GM23338 (cell line): Measurements from ENCODE around the gene UGT1A3. TPM values are rescaled to one million over a fixed set of nuclear protein-coding genes. Genes with fewer than 3 reads are reported as not detected.

Experiments
- ATAC-seq: fragments of 200-7000 bp; cut with Tn5 transposase; 3 replicates; pipeline ENCODE4 v1.9.1; 2020
- DNase-seq: peaks from one replicate; pipeline ENCODE4 v3.0.0-alpha.2; 2015; ENCODE audit warnings: low spot score
- H2AFZ ChIP-seq: fragments of 200-600 bp; sonication (generic); 2 replicates; pipeline ENCODE4 v1.8.0; 2016; ENCODE audit warnings: antibody characterized with exemption, mild to moderate bottlenecking, moderate library complexity
- H3F3A ChIP-seq: fragments of 200-600 bp; sonication (generic); replicated peaks from 2 replicates; pipeline ENCODE4 v1.8.0; 2017; ENCODE audit warnings: antibody characterized with exemption, mixed run types, low read depth
- H3K27ac ChIP-seq: fragments of 200-600 bp; sonication (generic); 2 replicates; pipeline ENCODE4 v1.6.1; 2016; ENCODE audit warnings: low read depth
- H3K27me3 ChIP-seq: fragments of 200-600 bp; sonication (generic); 2 replicates; pipeline ENCODE4 v1.8.0; 2016; ENCODE audit warnings: mild to moderate bottlenecking, mixed run types, moderate library complexity; ENCODE audit not compliant: insufficient read depth
- H3K36me3 ChIP-seq: fragments of 200-600 bp; sonication (generic); 2 replicates; pipeline ENCODE4 v1.8.0; 2016; ENCODE audit warnings: mild to moderate bottlenecking; ENCODE audit not compliant: insufficient read depth
- H3K4me1 ChIP-seq: fragments of 200-600 bp; sonication (generic); 2 replicates; pipeline ENCODE4 v1.8.0; 2016; ENCODE audit warnings: mild to moderate bottlenecking, moderate library complexity; ENCODE audit not compliant: insufficient read depth
- H3K4me2 ChIP-seq: fragments of 200-600 bp; sonication (generic); 2 replicates; pipeline ENCODE4 v1.7.1; 2017; ENCODE audit warnings: mixed run types
- H3K4me3 ChIP-seq: fragments of 200-600 bp; sonication (generic); 2 replicates; pipeline ENCODE4 v1.6.1; 2016; ENCODE audit warnings: mixed run types
- H3K79me2 ChIP-seq: fragments of 200-600 bp; sonication (generic); replicated peaks from 2 replicates; pipeline ENCODE4 v1.8.0; 2017; ENCODE audit warnings: mild to moderate bottlenecking; ENCODE audit not compliant: insufficient read depth
- H3K9me2 ChIP-seq: fragments of 200-600 bp; sonication (generic); 2 replicates; pipeline ENCODE4 v1.8.0; 2017; ENCODE audit not compliant: insufficient read depth
- H4K20me1 ChIP-seq: fragments of 200-600 bp; sonication (generic); replicated peaks from 2 replicates; pipeline ENCODE4 v1.8.0; 2017; ENCODE audit warnings: mild to moderate bottlenecking; ENCODE audit not compliant: insufficient read depth
- H3K27ac Mint-ChIP-seq: 2 replicates; pipeline ENCODE4 v1.8.0; 2020; ENCODE audit warnings: inconsistent platforms, mild to moderate bottlenecking, moderate library complexity, mixed read lengths
- H3K27me3 Mint-ChIP-seq: 3 replicates; pipeline ENCODE4 v1.8.0; 2022; ENCODE audit warnings: low read depth, mild to moderate bottlenecking, moderate library complexity, mixed read lengths, inconsistent platforms; ENCODE audit not compliant: insufficient read depth, poor library complexity
- H3K36me3 Mint-ChIP-seq: 3 replicates; pipeline ENCODE4 v1.8.0; 2021; ENCODE audit warnings: low read depth, mild to moderate bottlenecking, inconsistent platforms, moderate library complexity, mixed read lengths
- H3K4me1 Mint-ChIP-seq: 3 replicates; pipeline ENCODE4 v1.8.0; 2020; ENCODE audit warnings: mild to moderate bottlenecking, inconsistent platforms, mixed read lengths
- H3K4me3 Mint-ChIP-seq: 3 replicates; pipeline ENCODE4 v1.8.0; 2021; ENCODE audit warnings: moderate library complexity, mild to moderate bottlenecking, inconsistent platforms, mixed read lengths
- H3K9me3 Mint-ChIP-seq: 3 replicates; pipeline ENCODE4 v1.8.0; 2020; ENCODE audit warnings: moderate library complexity, mild to moderate bottlenecking, inconsistent platforms, mixed read lengths
- CREB1 ChIP-seq: fragments of 250-450 bp; sonication (Bioruptor Pico); IDR thresholded peaks from 2 replicates; pipeline ENCODE4 v1.5.0; 2020; ENCODE audit warnings: low read depth, mild to moderate bottlenecking, moderate library complexity
- EZH2phosphoT487 ChIP-seq: fragments of 200-600 bp; sonication (generic); IDR thresholded peaks from one replicate; pipeline ENCODE4 v1.8.1; 2018; ENCODE audit warnings: antibody characterized with exemption; ENCODE audit not compliant: unreplicated experiment
- JUNB ChIP-seq: IDR thresholded peaks from one replicate; pipeline ENCODE4 v1.6.1; 2016; ENCODE audit warnings: antibody characterized with exemption; ENCODE audit not compliant: unreplicated experiment
- NANOG ChIP-seq: IDR thresholded peaks from 2 replicates; pipeline ENCODE4 v1.6.1; 2016; ENCODE audit warnings: antibody characterized with exemption, borderline replicate concordance
- POLR2AphosphoS5 ChIP-seq: IDR thresholded peaks from 2 replicates; pipeline ENCODE4 v1.6.1; 2016; ENCODE audit warnings: antibody characterized with exemption, low read depth
- STAT1 ChIP-seq: IDR thresholded peaks from one replicate; pipeline ENCODE4 v1.6.1; 2016; ENCODE audit warnings: antibody characterized with exemption; ENCODE audit not compliant: unreplicated experiment
- ZNF114 ChIP-seq: fragments of 250-450 bp; sonication (Bioruptor Pico); IDR thresholded peaks from 2 replicates; pipeline ENCODE4 v1.5.0; 2020; ENCODE audit warnings: mild to moderate bottlenecking, moderate library complexity
- ZNF331 ChIP-seq: fragments of 250-450 bp; sonication (Bioruptor Pico); IDR thresholded peaks from 2 replicates; pipeline ENCODE4 v1.5.0; 2020; ENCODE audit warnings: low read depth, mild to moderate bottlenecking, moderate library complexity
- polyA plus RNA-seq: library from polyadenylated mRNA; unstranded; fragments of >200 nt; fragmentation: Nextera tagmentation; extraction: Ambion mirVana; gene quantifications from 2 replicates; pipeline ENCODE4 v1.2.1, GENCODE V29; 2016
- total RNA-seq: library from RNA; depleted of rRNA; stranded (reverse); fragments of >200 nt; shearing (Covaris generic); gene quantifications from 2 replicates; pipeline ENCODE4 v1.2.3, GENCODE V29; 2014
- TF ChIP-seq, protein P1 (sequence below): fragments of 250-450 bp; sonication (Bioruptor Pico); IDR thresholded peaks from 2 replicates; pipeline ENCODE4 v1.5.0; 2020; ENCODE audit warnings: mild to moderate bottlenecking, moderate library complexity
- TF ChIP-seq, protein P2 (sequence below), 2 experiments: fragments of 200-600 bp in 1 of 2; sonication (generic) in 1 of 2; conservative IDR thresholded peaks; 2 replicates each; pipeline versions ENCODE4 v1.5.1 to v1.6.1; 2016 to 2017; ENCODE audit warnings: antibody characterized with exemption in 2 of 2, low read depth in 2 of 2, mild to moderate bottlenecking in 2 of 2, moderate library complexity in 1 of 2
- TF ChIP-seq, protein P3 (sequence below): IDR thresholded peaks from one replicate; pipeline ENCODE4 v1.6.1; 2018; ENCODE audit warnings: antibody characterized with exemption; ENCODE audit not compliant: unreplicated experiment

The UGT1A3 gene
- total and polyA plus RNA-seq, 2 experiments from 2014 or later, result not detected

DNA sequence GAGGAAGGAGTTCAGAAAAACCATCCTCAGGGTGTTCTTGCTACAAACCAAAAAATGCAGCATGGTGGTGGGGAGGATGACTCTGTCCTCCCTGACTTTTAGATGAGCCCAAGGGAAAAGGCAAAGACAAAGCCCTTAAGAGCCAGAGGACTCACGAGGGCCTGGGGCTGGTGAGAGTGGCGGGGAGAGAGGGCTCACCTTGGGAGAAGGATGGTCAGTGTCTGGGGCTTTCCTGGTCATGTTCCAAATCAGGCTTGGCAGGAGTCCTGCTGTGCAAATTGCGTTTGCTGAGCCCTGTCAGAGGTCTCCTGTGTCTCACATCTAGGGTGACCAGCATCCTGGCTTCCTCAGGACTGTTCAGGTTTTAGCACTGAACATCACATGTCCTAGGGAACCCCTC, 35.9 kb downstream of the UGT1A3 start (continued):
- TF ChIP-seq, protein P1, sequence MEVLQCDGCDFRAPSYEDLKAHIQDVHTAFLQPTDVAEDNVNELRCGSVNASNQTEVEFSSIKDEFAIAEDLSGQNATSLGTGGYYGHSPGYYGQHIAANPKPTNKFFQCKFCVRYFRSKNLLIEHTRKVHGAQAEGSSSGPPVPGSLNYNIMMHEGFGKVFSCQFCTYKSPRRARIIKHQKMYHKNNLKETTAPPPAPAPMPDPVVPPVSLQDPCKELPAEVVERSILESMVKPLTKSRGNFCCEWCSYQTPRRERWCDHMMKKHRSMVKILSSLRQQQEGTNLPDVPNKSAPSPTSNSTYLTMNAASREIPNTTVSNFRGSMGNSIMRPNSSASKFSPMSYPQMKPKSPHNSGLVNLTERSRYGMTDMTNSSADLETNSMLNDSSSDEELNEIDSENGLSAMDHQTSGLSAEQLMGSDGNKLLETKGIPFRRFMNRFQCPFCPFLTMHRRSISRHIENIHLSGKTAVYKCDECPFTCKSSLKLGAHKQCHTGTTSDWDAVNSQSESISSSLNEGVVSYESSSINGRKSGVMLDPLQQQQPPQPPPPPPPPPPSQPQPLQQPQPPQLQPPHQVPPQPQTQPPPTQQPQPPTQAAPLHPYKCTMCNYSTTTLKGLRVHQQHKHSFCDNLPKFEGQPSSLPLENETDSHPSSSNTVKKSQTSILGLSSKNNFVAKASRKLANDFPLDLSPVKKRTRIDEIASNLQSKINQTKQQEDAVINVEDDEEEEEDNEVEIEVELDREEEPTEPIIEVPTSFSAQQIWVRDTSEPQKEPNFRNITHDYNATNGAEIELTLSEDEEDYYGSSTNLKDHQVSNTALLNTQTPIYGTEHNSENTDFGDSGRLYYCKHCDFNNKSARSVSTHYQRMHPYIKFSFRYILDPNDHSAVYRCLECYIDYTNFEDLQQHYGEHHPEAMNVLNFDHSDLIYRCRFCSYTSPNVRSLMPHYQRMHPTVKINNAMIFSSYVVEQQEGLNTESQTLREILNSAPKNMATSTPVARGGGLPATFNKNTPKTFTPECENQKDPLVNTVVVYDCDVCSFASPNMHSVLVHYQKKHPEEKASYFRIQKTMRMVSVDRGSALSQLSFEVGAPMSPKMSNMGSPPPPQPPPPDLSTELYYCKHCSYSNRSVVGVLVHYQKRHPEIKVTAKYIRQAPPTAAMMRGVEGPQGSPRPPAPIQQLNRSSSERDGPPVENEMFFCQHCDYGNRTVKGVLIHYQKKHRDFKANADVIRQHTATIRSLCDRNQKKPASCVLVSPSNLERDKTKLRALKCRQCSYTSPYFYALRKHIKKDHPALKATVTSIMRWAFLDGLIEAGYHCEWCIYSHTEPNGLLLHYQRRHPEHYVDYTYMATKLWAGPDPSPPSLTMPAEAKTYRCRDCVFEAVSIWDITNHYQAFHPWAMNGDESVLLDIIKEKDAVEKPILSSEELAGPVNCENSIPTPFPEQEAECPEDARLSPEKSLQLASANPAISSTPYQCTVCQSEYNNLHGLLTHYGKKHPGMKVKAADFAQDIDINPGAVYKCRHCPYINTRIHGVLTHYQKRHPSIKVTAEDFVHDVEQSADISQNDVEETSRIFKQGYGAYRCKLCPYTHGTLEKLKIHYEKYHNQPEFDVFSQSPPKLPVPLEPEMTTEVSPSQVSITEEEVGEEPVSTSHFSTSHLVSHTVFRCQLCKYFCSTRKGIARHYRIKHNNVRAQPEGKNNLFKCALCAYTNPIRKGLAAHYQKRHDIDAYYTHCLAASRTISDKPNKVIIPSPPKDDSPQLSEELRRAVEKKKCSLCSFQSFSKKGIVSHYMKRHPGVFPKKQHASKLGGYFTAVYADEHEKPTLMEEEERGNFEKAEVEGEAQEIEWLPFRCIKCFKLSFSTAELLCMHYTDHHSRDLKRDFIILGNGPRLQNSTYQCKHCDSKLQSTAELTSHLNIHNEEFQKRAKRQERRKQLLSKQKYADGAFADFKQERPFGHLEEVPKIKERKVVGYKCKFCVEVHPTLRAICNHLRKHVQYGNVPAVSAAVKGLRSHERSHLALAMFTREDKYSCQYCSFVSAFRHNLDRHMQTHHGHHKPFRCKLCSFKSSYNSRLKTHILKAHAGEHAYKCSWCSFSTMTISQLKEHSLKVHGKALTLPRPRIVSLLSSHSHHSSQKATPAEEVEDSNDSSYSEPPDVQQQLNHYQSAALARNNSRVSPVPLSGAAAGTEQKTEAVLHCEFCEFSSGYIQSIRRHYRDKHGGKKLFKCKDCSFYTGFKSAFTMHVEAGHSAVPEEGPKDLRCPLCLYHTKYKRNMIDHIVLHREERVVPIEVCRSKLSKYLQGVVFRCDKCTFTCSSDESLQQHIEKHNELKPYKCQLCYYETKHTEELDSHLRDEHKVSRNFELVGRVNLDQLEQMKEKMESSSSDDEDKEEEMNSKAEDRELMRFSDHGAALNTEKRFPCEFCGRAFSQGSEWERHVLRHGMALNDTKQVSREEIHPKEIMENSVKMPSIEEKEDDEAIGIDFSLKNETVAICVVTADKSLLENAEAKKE, result no peak
- TF ChIP-seq STAT1 (no peak), ZNF331 (CRISPR knock-in tag) (no peak), ZNF114 (CRISPR knock-in tag) (no peak), NANOG (no peak)
- TF ChIP-seq, protein P2, sequence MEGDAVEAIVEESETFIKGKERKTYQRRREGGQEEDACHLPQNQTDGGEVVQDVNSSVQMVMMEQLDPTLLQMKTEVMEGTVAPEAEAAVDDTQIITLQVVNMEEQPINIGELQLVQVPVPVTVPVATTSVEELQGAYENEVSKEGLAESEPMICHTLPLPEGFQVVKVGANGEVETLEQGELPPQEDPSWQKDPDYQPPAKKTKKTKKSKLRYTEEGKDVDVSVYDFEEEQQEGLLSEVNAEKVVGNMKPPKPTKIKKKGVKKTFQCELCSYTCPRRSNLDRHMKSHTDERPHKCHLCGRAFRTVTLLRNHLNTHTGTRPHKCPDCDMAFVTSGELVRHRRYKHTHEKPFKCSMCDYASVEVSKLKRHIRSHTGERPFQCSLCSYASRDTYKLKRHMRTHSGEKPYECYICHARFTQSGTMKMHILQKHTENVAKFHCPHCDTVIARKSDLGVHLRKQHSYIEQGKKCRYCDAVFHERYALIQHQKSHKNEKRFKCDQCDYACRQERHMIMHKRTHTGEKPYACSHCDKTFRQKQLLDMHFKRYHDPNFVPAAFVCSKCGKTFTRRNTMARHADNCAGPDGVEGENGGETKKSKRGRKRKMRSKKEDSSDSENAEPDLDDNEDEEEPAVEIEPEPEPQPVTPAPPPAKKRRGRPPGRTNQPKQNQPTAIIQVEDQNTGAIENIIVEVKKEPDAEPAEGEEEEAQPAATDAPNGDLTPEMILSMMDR (conservative IDR thresholded peaks at IDR 0.05; ENCODE audit: low read depth in 2 of 2), result no peak

DNA sequence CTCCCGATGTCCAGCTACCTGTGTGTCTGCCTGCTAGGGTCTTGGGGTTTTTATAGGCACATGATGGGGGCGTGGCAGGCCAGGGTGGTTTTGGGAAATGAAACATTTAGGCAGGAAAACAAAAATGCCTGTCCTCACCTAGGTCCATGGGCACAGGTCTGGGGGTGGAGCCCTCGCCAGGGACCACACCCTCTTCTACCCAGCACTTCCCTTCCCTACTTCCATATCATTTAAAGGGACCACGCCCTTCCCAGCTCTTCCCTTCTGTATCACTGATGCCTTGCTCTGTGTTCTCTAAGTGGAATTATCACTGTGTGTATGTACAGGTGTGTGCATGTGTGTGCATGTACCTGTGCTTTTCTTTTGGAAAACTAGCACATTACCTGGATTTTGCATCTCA, 37.6 kb downstream of the UGT1A3 start:
- ATAC-seq, result no peak
- H3K9me2 ChIP-seq, result no peaks in the 10 kb centered on the region; the same call in 1 of the 2 replicates
- peaks cover 9% of the 10 kb centered on the region for H3K4me1 Mint-ChIP-seq
- no peaks in the 10 kb centered on the region for H3K27me3 Mint-ChIP-seq
- H3K9me3 Mint-ChIP-seq, result peaks cover 3% of the 10 kb centered on the region; the same call in 2 of the 3 replicates
- H3K36me3 ChIP-seq, result no peaks in the 10 kb centered on the region
- H3K27ac ChIP-seq, result no peak overlapping the region
- H3K4me3 ChIP-seq, result no peak overlapping the region
- no peak overlapping the region for H3K4me3 Mint-ChIP-seq
- no peaks in the 10 kb centered on the region for H3K79me2 ChIP-seq
- H3F3A ChIP-seq, result no peaks in the 10 kb centered on the region
- no peaks in the 10 kb centered on the region; the same call in 2 of the 3 replicates for H3K36me3 Mint-ChIP-seq
- H3K4me2 ChIP-seq, result no peak overlapping the region
- H4K20me1 ChIP-seq, result no peaks in the 10 kb centered on the region
- no peak overlapping the region for H2AFZ ChIP-seq
- no peak overlapping the region for H3K27ac Mint-ChIP-seq
- DNase-seq, result no peak
- H3K4me1 ChIP-seq, result no peaks in the 10 kb centered on the region
- no peaks in the 10 kb centered on the region for H3K27me3 ChIP-seq
- TF ChIP-seq POLR2AphosphoS5, result no peak
- TF ChIP-seq ZNF331 (CRISPR knock-in tag), result no peak
- TF ChIP-seq NANOG, result no peak
- TF ChIP-seq, protein P2 (conservative IDR thresholded peaks at IDR 0.05; ENCODE audit: low read depth in 2 of 2), result no peak
- no peak for TF ChIP-seq CREB1 (CRISPR knock-in tag)
- TF ChIP-seq EZH2phosphoT487, result no peak
- TF ChIP-seq, protein P3, sequence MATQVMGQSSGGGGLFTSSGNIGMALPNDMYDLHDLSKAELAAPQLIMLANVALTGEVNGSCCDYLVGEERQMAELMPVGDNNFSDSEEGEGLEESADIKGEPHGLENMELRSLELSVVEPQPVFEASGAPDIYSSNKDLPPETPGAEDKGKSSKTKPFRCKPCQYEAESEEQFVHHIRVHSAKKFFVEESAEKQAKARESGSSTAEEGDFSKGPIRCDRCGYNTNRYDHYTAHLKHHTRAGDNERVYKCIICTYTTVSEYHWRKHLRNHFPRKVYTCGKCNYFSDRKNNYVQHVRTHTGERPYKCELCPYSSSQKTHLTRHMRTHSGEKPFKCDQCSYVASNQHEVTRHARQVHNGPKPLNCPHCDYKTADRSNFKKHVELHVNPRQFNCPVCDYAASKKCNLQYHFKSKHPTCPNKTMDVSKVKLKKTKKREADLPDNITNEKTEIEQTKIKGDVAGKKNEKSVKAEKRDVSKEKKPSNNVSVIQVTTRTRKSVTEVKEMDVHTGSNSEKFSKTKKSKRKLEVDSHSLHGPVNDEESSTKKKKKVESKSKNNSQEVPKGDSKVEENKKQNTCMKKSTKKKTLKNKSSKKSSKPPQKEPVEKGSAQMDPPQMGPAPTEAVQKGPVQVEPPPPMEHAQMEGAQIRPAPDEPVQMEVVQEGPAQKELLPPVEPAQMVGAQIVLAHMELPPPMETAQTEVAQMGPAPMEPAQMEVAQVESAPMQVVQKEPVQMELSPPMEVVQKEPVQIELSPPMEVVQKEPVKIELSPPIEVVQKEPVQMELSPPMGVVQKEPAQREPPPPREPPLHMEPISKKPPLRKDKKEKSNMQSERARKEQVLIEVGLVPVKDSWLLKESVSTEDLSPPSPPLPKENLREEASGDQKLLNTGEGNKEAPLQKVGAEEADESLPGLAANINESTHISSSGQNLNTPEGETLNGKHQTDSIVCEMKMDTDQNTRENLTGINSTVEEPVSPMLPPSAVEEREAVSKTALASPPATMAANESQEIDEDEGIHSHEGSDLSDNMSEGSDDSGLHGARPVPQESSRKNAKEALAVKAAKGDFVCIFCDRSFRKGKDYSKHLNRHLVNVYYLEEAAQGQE, result no peak
- no peak for TF ChIP-seq ZNF114 (CRISPR knock-in tag)
- TF ChIP-seq JUNB, result no peak
